Bone marrow (tissue), 2 donors: ENCODE measurements around the gene METRNL.
"Not testable (repeated sequence)": the region's sequence is repeated elsewhere in the genome, so short reads cannot be mapped to it uniquely, and the experiment has no call there.

Experiments
- DNase-seq, 2 donors: peaks; one replicate each; lab custom pipeline; 2025; lab: John Stamatoyannopoulos, UW

METRNL gene

DNA sequence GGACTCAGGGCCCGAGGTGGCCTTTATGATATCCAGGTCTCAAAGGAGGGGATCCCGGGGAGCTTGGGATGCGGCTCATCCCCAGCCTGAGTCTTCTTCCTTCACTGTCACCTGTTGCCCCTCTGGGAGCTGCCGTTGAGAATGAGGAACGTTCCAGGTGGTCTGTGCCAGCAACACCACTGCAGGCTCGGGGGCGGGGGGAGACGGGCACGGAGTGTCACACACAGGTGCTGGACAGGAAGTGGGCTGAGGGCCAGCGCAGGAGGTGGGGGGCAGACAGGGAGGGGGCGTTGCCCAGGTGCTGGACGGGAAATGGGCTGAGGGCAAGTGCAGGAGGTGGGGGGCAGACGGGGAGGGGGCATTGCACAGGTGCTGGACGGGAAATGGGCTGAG, 28.2 kb downstream of the METRNL start:
- no peak for DNase-seq

DNA sequence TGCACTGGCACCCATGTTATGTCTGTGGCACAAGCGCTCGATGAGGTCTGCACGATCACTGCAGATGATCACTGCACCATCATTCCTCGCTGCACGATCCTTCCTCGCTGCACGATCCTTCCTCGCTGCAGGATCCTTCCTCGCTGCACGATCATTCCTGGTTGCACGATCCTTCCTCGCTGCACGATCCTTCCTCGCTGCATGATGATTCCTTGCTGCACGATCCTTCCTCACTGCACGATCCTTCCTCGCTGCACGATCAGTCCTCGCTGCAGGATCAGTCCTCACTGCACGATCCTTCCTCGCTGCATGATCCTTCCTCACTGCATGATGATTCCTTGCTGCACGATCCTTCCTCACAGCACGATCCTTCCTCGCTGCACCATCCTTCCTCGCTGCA, 29.3 kb downstream of the METRNL start:
- DNase-seq, result no peak

DNA sequence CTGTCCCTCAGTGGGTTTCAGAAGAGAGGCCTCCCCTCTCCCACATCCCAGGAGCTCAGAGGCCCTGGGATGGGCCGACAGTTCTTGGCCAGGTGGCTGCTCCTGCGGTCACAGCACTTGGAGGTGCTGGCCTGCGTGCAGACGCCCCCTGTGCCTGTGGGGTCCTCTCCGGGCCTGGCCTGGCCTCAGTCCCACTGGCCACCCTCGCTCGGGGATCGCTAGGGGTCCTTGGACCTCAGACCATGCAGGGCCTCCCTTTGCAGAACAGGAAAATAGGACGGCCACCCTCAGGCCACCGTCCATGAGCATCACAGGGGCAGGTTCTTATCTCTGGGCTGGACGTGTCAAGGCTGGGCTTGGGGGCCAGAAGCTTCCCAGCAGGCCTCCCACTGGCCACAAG, 30.0 kb downstream of the METRNL start:
- DNase-seq, result no peak

- no peak for DNase-seq
These were observed 30.6 kb downstream of the METRNL start for GRCh38 chr17:83109793-83110645.

DNA sequence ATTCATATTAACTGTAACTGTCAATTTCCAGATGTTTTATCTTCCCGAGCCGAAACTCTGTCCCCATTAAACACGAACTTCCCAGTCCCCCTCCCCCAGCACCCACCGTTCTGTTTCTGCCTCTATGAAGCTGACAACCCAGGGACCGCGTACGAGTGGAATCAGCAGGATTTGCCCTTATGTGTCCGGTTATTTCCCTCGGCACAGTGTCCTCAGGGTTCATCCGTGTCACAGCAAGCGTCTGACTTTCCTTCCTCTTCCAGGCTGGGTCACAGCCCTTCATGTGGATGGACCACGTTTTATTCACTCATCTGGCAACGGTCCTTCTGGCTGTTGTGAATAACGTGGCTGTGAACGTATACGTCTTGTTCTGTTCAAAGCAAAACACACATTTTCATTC, 31.3 kb downstream of the METRNL start:
- DNase-seq, result no peak

DNA sequence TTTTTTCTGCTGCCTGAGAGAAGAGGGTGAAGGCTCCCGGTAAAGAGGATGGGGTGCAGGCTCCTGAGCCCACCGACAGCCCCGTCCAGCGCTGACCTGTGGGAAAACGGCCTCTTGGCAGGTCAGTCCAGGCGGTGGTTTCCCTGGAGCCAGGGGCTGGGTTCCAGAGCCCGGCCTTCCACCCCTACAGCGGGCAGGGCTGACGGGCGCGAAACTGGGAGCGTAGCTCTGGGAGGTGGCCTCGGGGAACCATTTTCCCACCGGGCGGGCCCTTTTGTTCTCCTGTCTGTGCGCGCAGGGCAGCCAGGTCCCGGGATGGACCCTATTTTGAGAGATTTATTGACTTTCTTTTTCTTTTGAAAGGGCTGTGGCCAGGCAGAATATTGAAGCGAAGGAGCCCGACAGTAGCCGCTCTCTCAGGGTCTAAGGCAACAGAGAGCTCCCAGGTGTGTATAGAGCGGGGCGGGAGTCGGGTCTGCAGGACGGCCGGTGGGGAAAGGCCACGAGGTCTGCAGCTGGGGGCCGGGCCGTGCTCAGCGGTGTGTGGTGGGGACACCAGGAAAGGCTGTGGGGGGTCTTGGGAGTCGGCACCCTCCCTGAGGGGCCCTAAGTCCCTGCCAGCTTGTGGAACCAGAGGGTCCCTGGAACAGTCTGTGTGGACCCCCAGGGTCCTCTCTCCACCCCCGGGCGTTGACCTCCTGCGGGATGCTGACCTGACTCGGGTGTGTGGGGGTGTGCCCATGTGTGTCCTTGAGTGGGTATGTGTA, 32.3 kb downstream of the METRNL start:
- DNase-seq, result no peak

DNA sequence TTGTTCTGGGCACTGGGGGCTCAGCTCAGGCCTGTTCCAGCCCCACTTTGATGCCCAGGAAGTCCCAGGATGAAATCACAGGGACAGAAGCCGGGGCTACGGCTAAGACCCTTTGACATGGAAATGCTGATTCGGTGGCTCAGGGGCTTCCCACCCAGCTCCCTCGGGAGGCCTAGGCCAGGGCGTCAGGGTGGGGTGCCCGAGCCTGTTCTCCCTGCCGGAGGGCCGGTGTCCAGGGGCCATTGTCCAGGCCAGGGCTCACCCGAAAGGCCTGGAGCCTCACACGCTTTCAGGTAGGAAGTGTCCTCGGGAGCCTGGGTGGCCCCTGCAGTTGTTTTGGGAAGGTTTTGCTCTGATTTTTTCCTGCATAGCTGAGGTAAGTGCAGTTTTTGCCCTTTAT, 34.0 kb downstream of the METRNL start:
- no peak for DNase-seq

- no peak for DNase-seq
These were observed 34.4 kb downstream of the METRNL start for GRCh38 chr17:83113792-83114191.

- DNase-seq, result no peak
These were observed 35.3 kb downstream of the METRNL start for GRCh38 chr17:83114706-83115105.

- DNase-seq, result no peak
These were observed 35.8 kb downstream of the METRNL start for GRCh38 chr17:83115202-83115651.

- no peak for DNase-seq
These were observed 36.4 kb downstream of the METRNL start for GRCh38 chr17:83115832-83116231.

- no peak for DNase-seq
These were observed 36.9 kb downstream of the METRNL start for GRCh38 chr17:83116311-83116771.

- DNase-seq, result no peak
These were observed 37.6 kb downstream of the METRNL start for GRCh38 chr17:83116783-83117555.

DNA sequence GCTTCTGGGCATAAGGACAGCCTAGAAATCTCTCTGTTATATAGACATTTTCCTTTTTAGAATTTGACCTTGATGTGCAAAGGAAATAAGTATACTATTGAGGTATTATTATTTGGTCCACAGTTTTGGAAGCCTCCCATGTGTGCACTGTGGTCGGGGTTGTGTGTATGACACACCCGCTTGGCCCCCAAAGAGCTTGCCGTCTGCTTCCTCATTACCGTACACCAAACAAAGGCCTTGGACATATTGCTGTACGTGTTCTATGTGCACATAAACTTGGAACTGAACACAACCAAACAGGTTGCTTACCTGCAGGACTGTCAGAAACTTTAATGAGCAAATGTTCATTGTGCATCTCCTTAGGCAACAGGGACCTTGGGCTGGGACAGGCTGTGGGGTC, 38.2 kb downstream of the METRNL start:
- DNase-seq, result peak in 1 of 2 donors; percentile 39

GRCh38 chr17:83118071-83118841, 38.8 kb downstream of the METRNL start:
- DNase-seq, result no peak

DNA sequence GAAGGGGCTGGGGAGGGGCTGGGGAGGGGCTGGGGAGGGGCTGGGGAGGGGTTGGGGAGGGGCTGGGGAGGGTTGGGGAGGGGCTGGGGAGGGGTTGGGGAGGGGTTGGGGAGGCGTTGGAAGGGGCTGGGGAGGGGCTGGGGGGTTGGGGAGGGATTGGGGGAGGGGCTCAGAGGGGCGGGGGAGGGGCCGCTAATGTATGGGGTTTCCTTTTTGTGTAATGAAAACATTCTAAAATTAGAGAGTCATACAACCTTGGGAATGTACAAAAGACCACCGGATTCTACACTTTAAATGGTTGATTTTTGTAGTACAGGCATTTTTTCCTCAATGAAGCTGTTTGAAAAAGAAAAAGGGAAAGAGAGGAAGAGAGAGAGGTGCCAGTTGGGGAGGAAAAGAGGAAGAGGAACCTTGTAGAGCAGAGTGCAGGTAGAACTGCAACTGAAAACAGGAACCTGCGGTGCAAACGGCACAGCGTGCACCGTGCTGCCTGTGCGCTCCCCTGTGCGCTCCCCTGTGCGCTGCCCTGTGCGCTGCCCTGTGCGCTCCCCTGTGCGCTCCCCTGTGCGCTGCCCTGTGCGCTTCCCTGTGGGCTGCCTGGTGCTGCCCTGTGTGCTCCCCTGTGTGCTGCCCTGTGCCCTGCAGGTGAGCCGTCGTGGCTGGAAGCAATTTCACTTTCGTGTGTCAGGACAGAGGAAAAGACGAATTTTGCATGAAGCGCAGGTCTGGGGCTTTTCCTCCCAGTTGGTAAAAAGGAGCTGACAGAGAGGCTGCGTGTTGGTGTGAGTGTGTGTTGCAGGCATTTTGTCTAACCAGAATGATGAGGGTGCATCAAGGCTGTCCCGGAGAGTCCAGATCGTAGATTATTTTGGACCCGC, 40.8 kb downstream of the METRNL start:
- DNase-seq, result peak in 1 of 2 donors; percentile 79

- not testable (repeated sequence) for DNase-seq
These were observed 42.1 kb downstream of the METRNL start for GRCh38 chr17:83121473-83121872.

GRCh38 chr17:83121921-83122820, 42.8 kb downstream of the METRNL start:
- DNase-seq, result no peak

DNA sequence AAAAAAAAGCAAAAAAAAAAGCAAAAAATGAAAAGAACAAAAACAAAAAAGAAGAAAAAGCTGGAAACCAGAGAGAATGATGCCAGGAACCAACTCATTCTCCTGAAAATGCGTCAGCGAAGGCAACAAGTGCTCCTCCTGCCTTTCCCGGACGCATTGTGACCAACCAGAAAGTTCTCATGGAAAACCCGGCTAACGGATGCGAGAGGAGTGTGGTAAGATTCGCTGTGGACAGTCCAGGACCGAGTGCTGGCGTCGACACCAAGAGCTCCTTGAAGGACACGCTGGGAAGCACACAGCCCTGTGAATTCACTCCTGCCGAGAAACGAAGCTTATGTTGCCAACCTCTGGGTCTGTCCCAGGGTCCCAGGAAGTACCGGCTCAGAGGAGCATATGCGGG, 43.4 kb downstream of the METRNL start:
- DNase-seq, result no peak
